Measurements from ENCODE around the gene GRIN1.

DNA sequence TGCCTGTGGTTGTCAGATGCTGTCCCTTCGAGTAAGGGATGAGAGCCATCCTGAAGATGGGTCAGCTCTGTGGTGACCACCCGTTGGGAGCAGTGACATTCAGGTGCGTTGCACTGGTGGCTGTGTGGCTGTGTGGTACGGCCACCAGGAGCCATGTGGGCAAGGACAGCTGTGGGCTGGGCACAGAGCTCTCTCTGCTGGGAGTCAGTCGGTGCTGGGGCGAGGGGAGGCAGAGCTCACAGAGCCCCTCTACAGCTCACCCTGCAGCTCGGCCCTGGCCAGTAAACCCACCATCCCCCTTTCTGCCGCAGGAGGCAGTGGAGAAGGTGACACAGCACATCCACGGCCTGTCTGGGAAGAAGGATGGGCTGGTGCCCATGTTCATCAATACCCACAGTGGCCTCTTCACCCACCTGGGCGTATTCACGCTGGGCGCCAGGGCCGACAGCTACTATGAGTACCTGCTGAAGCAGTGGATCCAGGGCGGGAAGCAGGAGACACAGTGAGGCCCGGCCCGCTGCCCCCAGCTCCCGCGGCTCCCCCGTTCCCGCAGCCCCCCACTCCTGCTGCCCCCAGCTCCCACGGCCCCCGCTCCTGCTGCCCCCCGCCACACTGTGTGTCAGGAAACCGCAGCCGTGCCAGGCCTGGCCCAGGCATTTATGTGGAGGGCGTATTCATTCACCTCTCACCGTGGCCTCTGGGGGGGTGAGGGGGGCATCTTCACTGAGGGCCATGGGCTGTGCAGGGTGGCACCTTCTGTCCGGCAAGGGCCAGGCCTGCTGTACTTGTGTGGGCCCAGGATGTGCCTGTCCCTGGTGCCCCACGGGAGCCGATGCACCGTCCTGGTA, 32.9 kb upstream of the GRIN1 start:
- TF ChIP-seq POLR2AphosphoS5 (IDR thresholded peaks at IDR 0.05; ENCODE audit: low read depth, low read length) (no peak), POLR2A (IDR thresholded peaks at IDR 0.05; ENCODE audit: low read depth, low read length) (no peak), SPI1 (IDR thresholded peaks at IDR 0.05; ENCODE audit: low read depth, low read length) (no peak), TAF1 (IDR thresholded peaks at IDR 0.05; ENCODE audit: low read depth, low read length) (no peak), POU2F2 (IDR thresholded peaks at IDR 0.05; ENCODE audit: low read depth, low read length) (no peak)
